ENCODE measurements around the gene WNT7B.

WNT7B gene

GRCh38 chr22:45977003-45977411, at the start of gene WNT7B:
Gene WNT7B (minus strand): TSS chr22:45977162. CDS start chr22:45976754, 408 bp downstream.
- POLR2A ChIA-PET: interaction anchor here (1.5 kb wide), 1 partner anchor 79 kb away, joined by 3 read pairs; no protein-coding TSS in a partner anchor
- CTCF ChIA-PET: no interaction called here
- no peak for DNase-seq (ENCODE audit: extremely low spot score)
- no peak for TF ChIP-seq ARNT (IDR thresholded peaks at IDR 0.05)
- no peak for TF ChIP-seq TARDBP (IDR thresholded peaks at IDR 0.05)
- no peak for TF ChIP-seq BHLHE40 (IDR thresholded peaks at IDR 0.05; ENCODE audit: borderline replicate concordance)
- no peak for TF ChIP-seq SP1 (IDR thresholded peaks at IDR 0.05)
- TF ChIP-seq L3MBTL2 (conservative IDR thresholded peaks at IDR 0.05): no peak
- TF ChIP-seq CTBP1 (IDR thresholded peaks at IDR 0.05; ENCODE audit: borderline replicate concordance): no peak
- TF ChIP-seq ELF4 (IDR thresholded peaks at IDR 0.05): no peak
- no peak for TF ChIP-seq PKNOX1 (IDR thresholded peaks at IDR 0.05)
- TF ChIP-seq FOXA1 (IDR thresholded peaks at IDR 0.05): no peak
- TF ChIP-seq LEF1 (IDR thresholded peaks at IDR 0.05; ENCODE audit: borderline replicate concordance): no peak
- no peak for TF ChIP-seq SUZ12 (IDR thresholded peaks at IDR 0.05)
- TF ChIP-seq FOXM1 (IDR thresholded peaks at IDR 0.05; ENCODE audit: borderline replicate concordance): no peak
- no peak for TF ChIP-seq NFRKB (IDR thresholded peaks at IDR 0.05)
- no peak for TF ChIP-seq HDGF (IDR thresholded peaks at IDR 0.05; ENCODE audit: borderline replicate concordance)
- no peak for TF ChIP-seq FOXK2 (IDR thresholded peaks at IDR 0.05)
- TF ChIP-seq ZNF384 (IDR thresholded peaks at IDR 0.05): no peak

- ChIA-PET CTCF (interaction anchor here (1.6 kb wide), 1 partner anchor 20 kb away, joined by 8 read pairs; no protein-coding TSS in a partner anchor), POLR2A (interaction anchor here (0.8 to 4.0 kb wide), 4 partner anchors 8 to 12 kb away, joined by 3 to 24 read pairs (median 4); no protein-coding TSS in a partner anchor)
- TF ChIP-seq TARDBP (IDR thresholded peaks at IDR 0.05) (no peak), FOXM1 (IDR thresholded peaks at IDR 0.05; ENCODE audit: borderline replicate concordance) (no peak), SUZ12 (IDR thresholded peaks at IDR 0.05) (no peak), CTBP1 (IDR thresholded peaks at IDR 0.05; ENCODE audit: borderline replicate concordance) (no peak), ELF4 (IDR thresholded peaks at IDR 0.05) (no peak), FOXA1 (IDR thresholded peaks at IDR 0.05) (no peak), ZNF384 (IDR thresholded peaks at IDR 0.05) (no peak), HDGF (IDR thresholded peaks at IDR 0.05; ENCODE audit: borderline replicate concordance) (no peak), FOXK2 (IDR thresholded peaks at IDR 0.05) (no peak), SP1 (IDR thresholded peaks at IDR 0.05) (no peak), ARNT (IDR thresholded peaks at IDR 0.05) (no peak), PKNOX1 (IDR thresholded peaks at IDR 0.05) (no peak), NFRKB (IDR thresholded peaks at IDR 0.05) (no peak)
- DNase-seq (ENCODE audit: extremely low spot score): no peak
Observed at GRCh38 chr22:46025973-46026898, 49.3 kb upstream of the WNT7B start.

GRCh38 chr22:46025225-46025972, 48.4 kb upstream of the WNT7B start:
- CTCF ChIA-PET: interaction anchor here (1.6 kb wide), 1 partner anchor 19 kb away, joined by 8 read pairs; no protein-coding TSS in a partner anchor
- TF ChIP-seq NFRKB (IDR thresholded peaks at IDR 0.05) (no peak), CTBP1 (IDR thresholded peaks at IDR 0.05; ENCODE audit: borderline replicate concordance) (no peak), ELF4 (IDR thresholded peaks at IDR 0.05) (no peak), PKNOX1 (IDR thresholded peaks at IDR 0.05) (no peak), LEF1 (IDR thresholded peaks at IDR 0.05; ENCODE audit: borderline replicate concordance) (no peak), FOXA1 (IDR thresholded peaks at IDR 0.05) (no peak), BHLHE40 (IDR thresholded peaks at IDR 0.05; ENCODE audit: borderline replicate concordance) (no peak)
- POLR2A ChIA-PET: interaction anchor here (0.8 to 4.0 kb wide), 2 partner anchors 9 to 11 kb away, joined by 3 to 24 read pairs; no protein-coding TSS in a partner anchor
- DNase-seq (ENCODE audit: extremely low spot score): no peak

DNA sequence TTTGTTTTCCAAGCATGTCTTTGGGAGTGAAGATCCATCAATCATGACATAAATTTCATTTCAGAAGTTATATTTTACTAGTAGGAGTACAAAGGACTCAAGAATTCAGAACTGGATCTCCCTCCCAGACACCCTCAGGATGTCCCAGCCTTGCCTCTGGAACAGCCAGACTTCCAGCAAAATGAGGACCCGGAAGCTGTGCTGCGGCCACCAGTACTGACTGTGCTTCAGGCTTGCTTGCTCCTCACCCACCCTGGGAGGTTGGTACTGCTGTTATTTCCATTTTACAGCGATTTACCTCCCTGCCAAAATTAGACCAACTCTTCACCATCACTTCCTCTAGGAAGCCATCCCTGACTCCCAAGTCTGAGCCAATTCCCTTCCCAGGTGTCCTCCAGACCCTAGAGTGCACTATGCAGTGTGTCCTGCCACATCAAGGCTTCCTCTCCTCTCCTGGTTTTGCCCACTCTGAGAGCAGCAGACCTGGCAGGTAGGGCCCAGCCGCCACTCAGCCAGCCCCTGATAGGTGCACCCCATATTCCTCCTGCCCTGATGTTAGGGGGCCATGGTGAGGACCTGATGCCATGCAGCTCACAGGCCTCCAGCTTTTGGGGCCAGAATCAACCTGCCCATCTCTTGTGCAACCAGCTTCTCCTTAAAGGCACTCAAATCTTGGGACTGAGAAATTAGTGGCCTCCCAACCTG, 47.3 kb upstream of the WNT7B start:
- POLR2A ChIA-PET: interaction anchor here (0.6 to 1.1 kb wide), 2 partner anchors 11 to 48 kb away, joined by 3 read pairs; no protein-coding TSS in a partner anchor
- TF ChIP-seq HDGF (IDR thresholded peaks at IDR 0.05; ENCODE audit: borderline replicate concordance): no peak
- no peak for TF ChIP-seq ARNT (IDR thresholded peaks at IDR 0.05)
- TF ChIP-seq FOXM1 (IDR thresholded peaks at IDR 0.05; ENCODE audit: borderline replicate concordance): no peak
- no peak for TF ChIP-seq FOXA1 (IDR thresholded peaks at IDR 0.05)
- TF ChIP-seq LEF1 (IDR thresholded peaks at IDR 0.05; ENCODE audit: borderline replicate concordance): no peak
- no peak for TF ChIP-seq SP1 (IDR thresholded peaks at IDR 0.05)
- no peak for DNase-seq (ENCODE audit: extremely low spot score)
- CTCF ChIA-PET: interaction anchor here (0.7 kb wide), 1 partner anchor 162 kb away, joined by 6 read pairs; no protein-coding TSS in a partner anchor

- CTCF ChIA-PET: no interaction called here
- POLR2A ChIA-PET: interaction anchor here (1.1 kb wide), 1 partner anchor 49 kb away, joined by 3 read pairs; no protein-coding TSS in a partner anchor
- no peak for DNase-seq (ENCODE audit: extremely low spot score)
- no peak for TF ChIP-seq SUZ12 (IDR thresholded peaks at IDR 0.05)
- TF ChIP-seq FOXM1 (IDR thresholded peaks at IDR 0.05; ENCODE audit: borderline replicate concordance): no peak
- TF ChIP-seq SP1 (IDR thresholded peaks at IDR 0.05): no peak
- no peak for TF ChIP-seq PKNOX1 (IDR thresholded peaks at IDR 0.05)
- TF ChIP-seq ZNF384 (IDR thresholded peaks at IDR 0.05): no peak
- TF ChIP-seq ARNT (IDR thresholded peaks at IDR 0.05): no peak
- TF ChIP-seq BHLHE40 (IDR thresholded peaks at IDR 0.05; ENCODE audit: borderline replicate concordance): no peak
- TF ChIP-seq ELF4 (IDR thresholded peaks at IDR 0.05): no peak
- no peak for TF ChIP-seq TARDBP (IDR thresholded peaks at IDR 0.05)
- no peak for TF ChIP-seq FOXK2 (IDR thresholded peaks at IDR 0.05)
- no peak for TF ChIP-seq NFRKB (IDR thresholded peaks at IDR 0.05)
- no peak for TF ChIP-seq HDGF (IDR thresholded peaks at IDR 0.05; ENCODE audit: borderline replicate concordance)
- no peak for TF ChIP-seq CTBP1 (IDR thresholded peaks at IDR 0.05; ENCODE audit: borderline replicate concordance)
- no peak for TF ChIP-seq FOXA1 (IDR thresholded peaks at IDR 0.05)
- TF ChIP-seq LEF1 (IDR thresholded peaks at IDR 0.05; ENCODE audit: borderline replicate concordance): no peak
Observed at GRCh38 chr22:46023558-46023981, 46.6 kb upstream of the WNT7B start.

All from HEK293T (cell line).